NCI-H748 (cell line): ENCODE data around the gene DDTL.
"Not testable (repeated sequence)": the region's sequence is repeated elsewhere in the genome, so short reads cannot be mapped to it uniquely, and the experiment has no call there.

Experiments
- DNase-seq: peaks from one replicate; lab custom pipeline; 2025; ENCODE audit not compliant: unreplicated experiment; lab: John Stamatoyannopoulos, UW

Gene DDTL

DNA sequence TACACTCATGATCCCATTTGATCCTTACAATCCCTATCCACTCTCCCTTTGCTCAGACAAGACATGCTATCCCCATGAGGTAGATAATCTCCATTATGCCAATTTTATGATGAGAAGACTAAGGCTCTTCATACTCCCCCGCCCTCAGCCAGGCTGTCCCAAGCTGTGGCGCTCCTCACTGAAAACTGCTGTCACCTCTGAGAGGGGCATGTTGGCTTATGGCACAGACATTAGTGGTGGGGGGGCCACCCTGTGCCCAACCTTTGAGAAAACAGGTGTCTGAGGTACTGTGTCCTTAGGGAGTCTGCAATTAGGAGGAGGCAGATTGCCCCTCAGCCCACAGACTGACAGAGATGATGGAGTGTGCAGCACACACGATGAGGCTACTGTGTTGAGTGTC lies 2.4 kb downstream of the DDTL start:
- DNase-seq = no peak

DNA sequence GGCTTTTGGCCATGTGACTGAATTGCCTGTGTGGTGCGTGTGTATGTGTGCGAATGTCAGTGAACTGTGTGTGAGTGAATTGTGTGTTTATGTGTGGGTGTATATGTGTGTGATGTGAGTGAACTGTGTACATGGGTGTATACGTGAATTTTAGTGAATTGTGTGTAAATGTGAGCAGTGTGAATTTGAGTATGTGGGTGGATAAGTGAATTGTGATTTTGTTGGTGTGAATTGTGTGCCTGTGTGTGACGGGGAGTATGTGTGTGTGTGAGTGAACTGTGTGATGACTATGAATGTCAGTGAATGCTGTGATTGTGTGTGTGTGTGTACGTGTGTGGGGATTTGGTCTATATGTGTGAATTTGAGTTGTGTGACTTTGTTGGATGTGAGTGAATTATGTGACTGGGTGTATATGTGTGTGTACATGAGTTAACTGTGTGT lies 3.5 kb downstream of the DDTL start:
- DNase-seq = no peak

DNA sequence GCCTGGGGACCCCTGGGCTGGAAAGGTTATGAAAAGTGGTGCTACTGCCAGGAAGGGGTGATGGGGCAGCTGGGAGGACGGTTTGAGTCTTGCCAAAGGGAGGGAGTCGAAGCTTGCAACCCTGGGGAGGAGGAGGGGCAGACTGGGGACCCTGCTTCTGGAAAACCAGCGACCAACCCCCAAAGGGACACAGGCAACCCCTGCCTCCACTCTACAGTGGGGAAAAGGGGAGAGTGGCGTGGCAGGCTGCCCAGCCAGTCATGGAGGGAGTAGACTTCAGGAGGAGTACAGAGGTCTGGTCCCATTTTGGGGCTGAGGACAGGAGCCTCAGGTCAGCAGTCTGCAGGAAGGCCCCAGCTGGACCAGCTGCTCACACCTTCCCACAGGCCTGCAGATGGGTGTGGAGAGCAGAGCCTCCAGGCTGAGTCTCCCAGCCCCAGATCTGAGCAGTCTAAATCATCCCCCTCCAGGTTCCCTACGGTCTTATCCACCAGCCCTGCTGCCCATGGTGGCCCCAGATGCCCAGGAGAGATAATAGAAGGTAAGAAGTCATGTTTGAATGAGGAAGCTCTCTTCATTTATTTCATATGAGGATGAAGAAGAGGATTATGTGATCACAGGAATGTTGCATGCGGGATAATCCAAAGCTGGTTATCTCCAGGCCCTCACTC lies 4.3 kb downstream of the DDTL start:
- DNase-seq = no peak

DNA sequence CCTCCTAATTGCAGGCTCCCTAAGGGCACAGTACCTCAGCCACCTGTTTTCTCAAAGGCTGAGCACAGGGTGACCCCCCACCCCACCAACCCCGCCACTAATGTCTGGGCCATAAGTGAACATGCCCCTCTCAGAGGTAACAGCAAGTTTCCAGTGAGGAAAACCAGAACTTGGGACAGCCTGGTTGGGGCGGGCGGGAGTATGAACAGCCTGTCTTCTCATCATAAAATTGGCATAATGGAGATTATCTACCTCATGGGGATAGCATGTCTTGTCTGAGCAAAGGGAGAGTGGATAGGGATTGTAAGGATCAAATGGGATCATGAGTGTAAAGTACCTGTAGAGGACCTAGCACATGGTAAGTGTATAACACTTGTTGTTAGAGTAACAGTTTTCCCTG lies 5.2 kb downstream of the DDTL start:
- DNase-seq = not testable (repeated sequence)

DNA sequence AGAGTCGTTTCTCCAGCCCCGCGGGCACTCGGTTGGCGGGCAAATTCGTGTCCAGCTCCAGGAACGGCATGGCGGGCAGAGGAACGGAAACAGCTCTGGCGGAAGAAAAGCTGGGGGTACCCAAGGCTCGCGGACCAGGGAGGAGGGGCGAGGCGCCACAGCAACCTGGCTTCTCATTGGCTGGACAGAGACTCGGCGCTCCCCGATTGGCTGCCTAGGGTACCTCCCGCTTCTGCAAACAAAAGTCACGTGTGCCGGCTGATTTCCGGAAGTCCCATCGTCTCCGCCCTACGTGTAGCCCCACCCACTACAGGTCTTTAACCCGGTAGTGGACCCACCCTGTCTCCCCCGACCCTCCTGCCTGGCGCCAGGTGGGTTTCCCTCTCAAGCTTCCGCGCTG lies 7.7 kb downstream of the DDTL start, which contains the start of gene DDT:
TSS of gene DDT (minus strand) at position 97 of the 400 bp plus-strand sequence. CDS start at position 70, 27 bp downstream.
- DNase-seq = not testable (repeated sequence)

DNA sequence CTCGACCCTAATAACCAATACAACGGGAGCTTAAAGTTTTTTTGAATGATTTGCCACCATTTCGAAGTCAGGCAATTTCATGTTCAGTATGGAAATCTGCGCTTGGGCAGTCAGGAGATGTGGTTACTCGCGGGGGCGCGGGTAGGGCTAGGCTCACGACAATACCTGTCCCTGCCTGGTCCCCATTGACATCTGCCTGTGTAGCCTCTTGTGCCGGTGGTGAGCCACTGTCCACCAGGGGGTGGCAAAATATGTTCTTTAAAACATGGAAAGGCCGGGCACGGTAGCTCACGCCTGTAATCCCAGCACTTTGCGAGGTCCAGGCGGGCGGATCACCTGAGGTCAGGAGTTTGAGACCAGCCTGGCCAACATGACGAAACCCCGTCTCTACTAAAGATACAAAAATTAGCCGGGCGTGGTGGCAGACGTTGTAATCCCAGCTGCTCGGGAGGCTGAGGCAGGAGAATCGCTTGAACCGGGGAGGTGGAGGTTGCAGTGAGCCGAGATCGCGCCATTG lies 8.2 kb downstream of the DDTL start:
- DNase-seq = not testable (repeated sequence)

DNA sequence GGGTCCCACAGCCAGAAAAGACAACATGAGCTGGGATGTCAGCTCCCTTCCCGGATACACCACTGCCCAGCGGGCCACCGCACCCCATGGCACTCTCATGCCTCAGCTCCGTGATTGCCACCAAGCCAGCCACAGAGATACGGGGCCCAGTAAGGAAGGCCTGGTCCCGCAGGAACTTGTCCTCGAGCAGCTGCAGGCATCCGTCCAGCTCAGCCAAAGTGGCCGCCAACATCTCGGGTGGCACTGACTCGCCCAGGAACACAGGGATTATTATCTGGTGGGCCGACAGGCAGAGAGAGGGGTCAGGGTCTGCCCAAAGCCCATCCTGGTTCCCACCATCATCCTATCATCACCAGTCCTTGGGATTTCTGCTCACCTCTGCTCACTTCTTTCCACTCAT lies 10.6 kb downstream of the DDTL start:
- not testable (repeated sequence) for DNase-seq

DNA sequence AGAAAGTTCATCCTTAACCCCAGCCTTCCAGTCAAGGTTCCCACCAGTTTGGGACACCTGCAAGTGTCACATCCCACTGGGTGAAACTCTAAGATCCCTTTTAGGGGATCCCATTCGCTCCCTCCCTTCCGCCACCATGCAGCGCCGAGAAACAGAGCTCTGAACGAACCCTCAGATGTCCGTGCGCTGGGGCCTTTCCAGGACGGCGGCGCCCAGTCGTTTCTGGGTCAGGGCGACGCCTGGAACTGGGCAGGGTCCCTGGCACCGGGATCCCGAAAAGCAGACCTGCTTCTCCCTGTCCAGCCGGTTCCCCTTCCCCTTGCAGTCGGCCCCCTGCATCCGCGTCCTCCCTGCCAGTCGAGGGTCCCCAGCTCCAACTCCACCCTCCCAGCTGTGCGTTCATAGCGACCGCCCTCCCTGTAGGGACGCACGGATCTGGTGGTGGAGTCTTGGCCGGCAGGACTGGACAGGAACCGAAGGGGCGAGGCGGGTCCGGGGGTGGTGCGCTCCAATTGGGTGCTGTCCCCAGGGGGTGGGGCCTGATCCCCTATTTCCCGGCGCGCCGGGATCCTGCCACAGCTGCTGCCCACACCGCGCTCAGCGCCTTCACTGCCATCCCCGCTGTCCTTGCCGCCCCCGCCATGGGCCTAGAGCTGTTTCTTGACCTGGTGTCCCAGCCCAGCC lies 13.0 kb downstream of the DDTL start, which contains the start of gene GSTT2:
TSS of gene GSTT2 (plus strand) at position 578 of the 684 bp plus-strand sequence.
- DNase-seq = not testable (repeated sequence)

DNA sequence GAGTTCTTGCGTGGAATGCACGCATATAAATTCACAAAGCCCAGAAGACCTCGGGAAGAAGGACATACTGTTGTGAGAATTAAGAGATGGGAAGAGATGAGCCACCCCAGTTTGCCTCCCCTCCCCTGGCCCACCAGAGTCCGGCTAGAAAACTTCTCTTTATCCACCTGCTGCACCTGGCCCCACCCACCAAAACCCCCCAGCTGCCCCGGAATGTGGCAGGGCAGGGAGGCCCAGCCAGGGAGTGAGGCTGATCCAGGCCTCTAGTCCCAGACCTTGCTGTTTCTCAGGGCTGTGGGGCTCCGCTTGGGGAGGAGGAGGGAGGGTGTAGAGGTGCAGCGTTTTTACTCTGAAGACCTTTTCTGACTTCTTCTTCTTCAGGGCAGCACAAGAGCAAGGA lies 13.9 kb downstream of the DDTL start:
- not testable (repeated sequence) for DNase-seq

DNA sequence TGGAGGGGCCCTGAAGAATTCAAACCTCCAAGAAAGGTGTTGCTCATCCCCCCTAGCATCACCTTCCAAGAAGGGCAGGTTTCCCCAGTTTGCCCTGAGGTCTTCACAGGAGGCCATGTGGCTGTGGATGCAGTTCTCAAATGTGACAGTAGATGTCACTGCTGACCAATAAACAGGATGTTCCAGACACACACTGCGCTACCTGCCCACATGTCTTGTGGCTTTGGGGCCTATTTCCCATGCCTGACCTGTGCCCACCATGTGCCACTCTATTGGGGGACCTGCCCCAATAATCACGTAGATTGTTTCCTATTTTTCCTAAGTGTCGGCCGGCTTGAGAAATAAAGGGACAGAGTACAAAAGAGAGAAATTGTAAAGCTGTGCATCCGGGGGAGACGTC lies 17.7 kb downstream of the DDTL start:
- no peak for DNase-seq

DNA sequence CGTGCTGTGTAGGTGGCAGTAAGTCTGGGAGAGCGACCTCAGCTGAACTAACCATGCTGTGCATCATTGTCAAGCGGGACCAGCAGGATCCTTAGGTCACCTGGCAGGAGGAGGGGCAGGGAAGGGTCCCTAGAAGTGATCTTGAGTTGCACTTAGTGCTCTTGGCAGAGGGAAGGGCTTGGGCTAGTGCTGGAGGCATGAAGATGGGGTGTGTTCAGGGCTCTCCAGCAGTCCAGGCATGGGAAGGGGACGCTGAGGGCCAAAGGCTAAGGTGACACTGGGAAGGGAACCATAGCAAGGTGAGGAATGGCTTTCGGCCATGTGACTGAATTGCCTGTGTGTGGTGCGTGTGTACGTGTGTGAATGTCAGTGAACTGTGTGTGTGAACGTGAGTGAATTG lies 19.4 kb downstream of the DDTL start:
- not testable (repeated sequence) for DNase-seq

DNA sequence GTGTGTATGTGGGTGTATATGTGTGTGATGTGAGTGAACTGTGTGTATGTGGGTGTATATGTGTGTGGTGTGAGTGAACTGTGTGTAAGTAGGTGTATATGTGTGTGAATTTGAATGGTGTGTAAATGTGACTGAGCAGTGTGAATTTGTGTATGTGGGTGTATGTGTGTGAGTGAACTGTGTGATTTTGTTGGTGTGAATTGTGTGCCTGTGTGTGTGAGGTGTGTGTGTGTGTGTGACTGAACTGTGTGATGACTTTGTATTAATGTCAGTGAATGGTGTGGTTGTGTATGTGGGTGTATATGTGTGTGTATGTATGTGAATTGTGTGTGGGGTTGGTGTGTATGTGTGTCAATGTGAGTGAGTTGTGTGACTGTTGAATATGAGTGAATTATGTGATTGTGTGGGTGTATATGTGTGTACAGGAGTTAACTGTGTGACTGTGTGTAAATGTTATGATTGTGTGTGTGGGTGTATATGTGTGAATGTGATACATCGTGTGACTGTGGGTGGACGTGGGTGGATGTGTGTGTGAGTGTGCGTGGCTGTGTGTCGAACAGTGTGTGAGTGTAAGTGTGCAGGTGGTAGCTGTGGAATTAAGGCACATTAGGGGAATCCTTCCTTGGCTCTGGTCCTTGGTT lies 20.0 kb downstream of the DDTL start:
- DNase-seq = not testable (repeated sequence)

DNA sequence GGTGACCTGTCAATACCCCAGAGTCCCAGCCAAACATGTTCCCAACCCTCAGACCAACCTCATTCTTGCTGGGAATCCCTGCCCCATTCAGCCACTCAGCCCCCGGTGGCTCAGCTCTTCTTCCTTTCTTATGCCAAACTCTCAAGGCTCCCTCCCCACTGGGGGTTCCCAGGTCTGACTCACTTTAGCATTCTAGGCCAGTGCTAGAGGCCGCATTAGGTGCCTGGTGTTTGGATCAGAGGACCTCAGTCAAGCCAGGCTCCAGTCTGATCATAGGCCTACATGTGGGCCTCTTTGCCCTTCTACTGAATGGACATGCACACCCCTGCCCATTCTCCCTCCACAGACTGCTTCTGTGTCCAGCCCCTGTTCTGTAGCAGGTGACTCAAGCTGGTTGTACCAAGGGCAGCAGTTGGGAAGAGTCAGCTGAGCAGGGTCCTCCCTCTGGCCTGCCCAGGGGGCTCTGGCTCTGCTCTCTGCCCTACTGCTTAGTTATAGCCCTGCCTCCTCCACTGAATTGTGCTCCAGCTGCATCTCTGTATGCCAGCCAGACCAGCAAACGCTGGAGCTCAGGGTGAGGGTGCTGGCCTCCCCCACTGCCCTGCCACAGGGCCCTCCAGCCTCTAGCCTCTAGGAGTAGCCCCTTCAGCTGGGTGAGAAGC lies 23.0 kb downstream of the DDTL start:
- not testable (repeated sequence) for DNase-seq

DNA sequence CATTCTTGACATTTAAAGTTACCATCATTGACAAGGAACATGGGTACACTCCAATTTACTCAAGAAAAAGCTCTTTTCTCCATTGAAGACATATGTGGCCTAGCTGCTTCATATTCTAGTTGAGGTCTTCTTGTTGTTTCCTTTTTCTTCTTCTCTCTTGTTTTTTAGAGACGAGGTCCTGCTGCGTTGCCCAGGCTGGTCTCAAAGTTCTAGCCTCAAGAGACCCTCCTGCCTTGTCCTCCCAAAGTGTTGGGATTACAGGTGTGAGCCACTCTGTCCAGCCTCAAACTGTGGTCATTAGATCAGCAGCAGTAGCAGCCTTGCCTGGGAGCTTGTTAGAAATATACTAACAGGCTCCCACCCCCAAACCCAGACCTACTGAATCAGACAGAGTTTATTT lies 26.4 kb downstream of the DDTL start:
- DNase-seq = not testable (repeated sequence)

DNA sequence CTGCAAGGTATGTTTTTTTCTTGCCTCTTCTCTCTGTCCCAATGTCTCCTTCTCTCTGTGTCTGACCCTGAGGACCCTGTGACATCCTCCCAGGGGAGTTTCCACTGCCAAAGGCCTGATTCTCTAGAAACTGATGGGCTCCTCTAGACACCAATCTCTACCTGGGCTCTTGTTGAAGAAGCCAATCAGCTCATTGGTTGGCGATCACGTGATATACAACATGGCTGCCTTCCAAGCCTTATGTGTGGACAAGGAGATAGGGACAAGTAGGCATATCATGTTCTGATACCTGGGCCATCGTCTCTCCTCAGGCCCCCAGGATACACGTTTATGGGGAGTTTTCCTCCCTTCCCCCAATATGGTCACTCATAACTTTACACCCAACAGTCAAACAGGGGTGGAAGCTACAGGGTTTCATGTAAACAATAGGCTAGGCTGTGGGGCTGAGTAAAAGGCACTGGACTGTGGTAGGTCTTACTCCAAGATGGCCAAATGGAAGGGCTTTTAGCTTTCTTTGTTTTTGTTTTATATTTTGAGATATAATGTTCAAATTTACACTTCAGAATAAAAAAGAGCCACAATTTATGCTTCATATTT lies 27.0 kb downstream of the DDTL start:
- DNase-seq = not testable (repeated sequence)

DNA sequence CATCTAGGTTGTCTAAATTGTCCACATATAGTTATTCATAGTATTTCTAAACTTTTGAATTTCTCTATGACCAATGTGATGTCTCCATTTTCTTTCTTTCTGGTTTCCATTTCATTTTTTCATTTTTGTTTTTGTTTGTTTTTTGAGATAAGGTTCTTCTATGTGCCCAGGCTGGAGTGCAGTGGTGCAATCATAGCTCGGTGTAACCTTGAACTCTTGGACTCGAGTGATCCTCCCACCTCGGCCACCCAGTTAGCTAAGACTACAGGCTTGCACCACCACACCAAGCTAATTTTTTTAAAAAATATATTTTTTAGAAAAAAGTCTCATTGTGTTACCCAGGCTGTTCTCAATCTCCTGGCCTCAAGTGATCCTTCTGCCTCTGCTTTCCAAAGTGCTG lies 30.4 kb downstream of the DDTL start:
- no peak for DNase-seq

DNA sequence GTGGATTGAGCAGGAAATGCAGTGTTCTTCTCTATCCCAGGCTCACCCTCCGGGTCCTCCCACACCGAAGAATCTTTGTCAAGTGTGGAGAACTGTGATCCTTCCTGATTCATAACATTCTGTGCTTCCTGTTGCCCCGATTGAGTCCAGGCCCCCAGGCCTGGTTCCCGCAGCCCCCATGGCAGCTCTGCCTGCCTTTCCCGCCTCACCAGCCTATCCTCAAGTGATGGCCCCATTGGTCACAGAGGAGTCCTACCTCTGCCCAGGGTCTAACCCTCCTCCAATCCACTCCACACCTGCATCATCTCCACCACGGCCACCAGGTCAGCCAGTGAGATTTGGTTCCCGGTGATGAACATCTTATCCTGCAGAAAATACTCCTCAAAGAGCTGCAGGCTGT lies 33.1 kb downstream of the DDTL start:
- DNase-seq = not testable (repeated sequence)

DNA sequence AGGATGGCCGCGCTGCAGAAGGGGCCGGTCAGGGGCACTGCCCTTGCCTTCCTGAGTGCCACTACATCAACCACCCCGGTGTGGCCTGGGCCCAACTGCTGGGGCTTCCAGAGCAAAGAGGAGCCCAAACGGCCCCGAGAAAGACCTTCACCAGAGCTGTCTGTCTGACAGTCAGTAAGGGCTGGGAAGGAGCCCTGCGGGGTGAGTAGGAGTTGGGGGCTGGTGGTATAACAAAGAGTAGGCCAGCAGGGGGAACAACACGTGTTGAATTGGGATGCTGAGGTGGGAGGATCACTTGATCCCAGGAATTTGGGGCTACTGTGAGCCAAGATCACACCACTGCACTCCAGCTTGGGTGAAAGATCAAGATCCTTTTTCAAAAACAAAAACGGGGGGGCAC lies 34.6 kb downstream of the DDTL start:
- DNase-seq = no peak

DNA sequence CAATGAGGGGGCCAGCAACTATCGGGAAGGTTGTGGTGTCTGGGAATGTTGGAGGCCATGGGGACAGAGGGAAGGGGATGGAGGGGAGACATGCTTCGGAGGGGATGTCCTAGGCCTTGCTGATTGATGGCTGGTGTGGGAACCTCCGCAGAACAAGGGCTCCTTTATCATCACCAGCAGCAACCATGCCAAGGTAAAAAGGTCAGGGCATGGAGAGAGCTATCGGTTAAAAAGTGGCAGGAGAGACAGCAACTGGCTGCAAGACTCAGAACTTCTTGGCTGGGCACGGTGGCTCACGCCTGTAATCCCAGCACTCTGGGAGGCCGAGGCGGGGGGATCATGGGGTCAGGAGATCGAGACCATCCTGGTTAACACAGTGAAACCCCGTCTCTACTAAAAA lies 35.6 kb downstream of the DDTL start:
- DNase-seq = no peak

DNA sequence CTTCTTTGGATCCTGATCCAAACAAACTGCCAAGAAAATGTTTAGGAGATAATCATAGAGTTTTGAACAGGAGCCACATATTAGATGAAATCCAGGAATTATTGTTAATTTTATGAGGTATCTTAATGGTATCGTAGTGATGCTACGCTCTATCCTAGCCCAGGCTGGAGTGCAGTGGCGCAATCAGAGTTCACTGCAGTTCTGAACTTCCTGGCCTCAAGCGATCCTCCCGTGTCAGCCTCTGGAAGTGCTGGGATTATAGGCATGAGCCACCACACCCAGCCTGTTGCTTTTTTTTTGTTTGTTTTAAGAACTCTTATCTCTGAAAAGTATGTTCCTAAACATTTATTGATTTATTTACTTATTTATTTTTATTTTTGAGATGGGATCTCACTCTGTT lies 36.2 kb downstream of the DDTL start:
- DNase-seq = no peak

DNA sequence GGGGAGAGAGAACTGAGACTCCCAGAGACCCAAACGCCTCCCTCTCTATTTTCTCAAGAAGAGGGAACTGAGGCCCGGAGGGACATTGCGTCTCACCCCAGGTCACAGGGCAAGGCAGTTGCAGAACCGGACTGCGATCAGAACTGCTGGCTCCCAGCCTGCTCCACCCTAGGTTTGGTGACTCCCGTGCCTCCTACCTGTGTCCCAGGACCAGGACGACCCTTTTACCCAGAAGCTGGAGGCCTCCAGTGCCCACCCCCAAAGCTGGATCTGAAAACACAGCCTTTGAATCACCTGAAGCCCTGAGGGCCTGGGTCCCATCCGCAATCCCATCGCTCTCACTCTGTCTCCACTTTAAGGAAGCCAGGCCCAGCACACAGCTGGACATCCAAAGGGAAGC lies 37.2 kb downstream of the DDTL start:
- DNase-seq = no peak
